Measurements from ENCODE around the gene CRHR2.
A peak's percentile ranks its signal among the peaks of the same experiment; 100 is the strongest.

CRHR2 gene

DNA sequence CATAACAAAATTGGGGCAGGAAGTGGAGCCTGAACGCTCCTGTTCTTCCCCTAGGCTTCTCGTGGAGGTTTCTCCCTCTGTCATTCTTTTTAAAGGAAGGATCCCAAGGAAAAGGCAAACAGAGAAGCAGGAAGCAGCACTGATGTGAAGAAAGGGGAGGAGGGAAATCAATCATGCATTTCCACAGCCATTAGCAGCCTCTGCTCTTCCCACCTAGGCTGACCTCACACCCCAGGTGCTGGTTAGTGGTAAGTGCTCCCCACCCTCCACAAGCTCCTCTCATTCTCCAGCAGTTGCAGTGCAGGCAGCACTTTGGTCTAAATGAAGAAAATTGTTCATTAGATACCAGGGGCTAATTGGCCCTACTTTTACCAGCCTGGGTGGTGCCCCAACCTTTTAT is 2.6 kb downstream of the CRHR2 start:
- no peak for TF ChIP-seq SUZ12 (IDR thresholded peaks at IDR 0.05; ENCODE audit: extremely low read depth, insufficient read depth, insufficient read length)
- no peak for TF ChIP-seq YY1 (IDR thresholded peaks at IDR 0.05; ENCODE audit: insufficient read depth, insufficient read length)
- TF ChIP-seq ZNF274 (IDR thresholded peaks at IDR 0.05; ENCODE audit: low read depth, low read length): no peak
- Histone ChIP-seq H3K9ac (ENCODE audit: insufficient read length, low read depth) (no peak overlapping the region), H3K4me3 (ENCODE audit: insufficient read length, low read depth) (no peak overlapping the region), H3K4me1 (ENCODE audit: insufficient read depth, insufficient read length) (peaks cover 18% of the 10 kb centered on the region), H3K27me3 (ENCODE audit: insufficient read depth, insufficient read length) (peaks cover 46% of the 10 kb centered on the region), H3K36me3 (ENCODE audit: insufficient read depth, insufficient read length, low read length) (no peaks in the 10 kb centered on the region), H3K9me3 (ENCODE audit: insufficient read depth, low read length) (no peaks in the 10 kb centered on the region)
- DNase-seq (ENCODE audit: low read depth, low spot score): no peak

DNA sequence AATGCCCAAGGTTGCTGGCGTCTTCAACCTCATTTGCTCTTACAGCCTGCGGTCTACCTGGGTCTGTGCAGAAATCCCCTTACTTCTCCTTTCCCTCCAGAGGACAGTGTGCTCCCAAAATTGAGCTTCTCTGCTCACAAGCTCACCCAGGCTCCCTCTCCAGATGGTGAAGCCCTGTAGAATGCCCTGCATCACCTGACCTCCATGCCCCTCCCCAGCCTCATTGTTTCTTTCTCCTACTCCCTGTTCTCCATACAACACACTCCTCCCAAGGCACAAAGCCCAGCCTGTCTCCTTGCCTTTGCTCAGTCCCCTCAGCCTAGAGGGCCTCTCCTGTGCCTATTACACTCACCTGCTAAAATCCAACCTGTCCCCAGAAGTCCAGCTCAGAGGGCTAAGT is 3.5 kb downstream of the CRHR2 start:
- Histone ChIP-seq H3K27me3 (ENCODE audit: insufficient read depth, insufficient read length) (peaks cover 48% of the 10 kb centered on the region), H3K9ac (ENCODE audit: insufficient read length, low read depth) (no peak overlapping the region)
- no peak for DNase-seq (ENCODE audit: low read depth, low spot score)

DNA sequence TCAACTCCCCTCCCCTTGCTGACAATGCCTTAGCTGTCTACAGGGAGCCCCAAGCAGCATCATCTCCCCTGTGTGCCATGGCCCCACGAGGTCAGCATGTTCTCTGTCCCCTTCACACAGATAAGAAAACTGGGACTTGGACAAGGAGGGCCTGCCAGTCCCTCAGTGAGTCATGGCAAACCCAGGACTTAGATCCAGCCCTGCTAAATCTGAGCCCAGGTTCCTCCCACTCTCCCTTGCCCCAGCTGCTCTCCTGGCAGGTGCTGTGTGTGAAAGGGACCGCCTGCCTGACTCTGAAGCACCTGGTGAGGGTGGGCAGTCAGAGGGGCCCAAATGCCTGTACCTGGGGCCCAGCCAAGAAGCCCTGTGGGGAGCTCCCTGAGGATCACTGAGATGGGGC is 7.4 kb downstream of the CRHR2 start:
- peaks cover 14% of the 10 kb centered on the region for H3K27me3 ChIP-seq (ENCODE audit: insufficient read depth, insufficient read length)
- no peak for TF ChIP-seq YY1 (IDR thresholded peaks at IDR 0.05; ENCODE audit: insufficient read depth, insufficient read length)
- TF ChIP-seq ZNF274 (IDR thresholded peaks at IDR 0.05; ENCODE audit: low read depth, low read length): no peak
- TF ChIP-seq SUZ12 (IDR thresholded peaks at IDR 0.05; ENCODE audit: extremely low read depth, insufficient read depth, insufficient read length): no peak

More for the DNA sequence above, 3.5 kb downstream of the CRHR2 start:
- no peaks in the 10 kb centered on the region for H3K36me3 ChIP-seq (ENCODE audit: insufficient read depth, insufficient read length, low read length)
- no peak overlapping the region for H3K4me3 ChIP-seq (ENCODE audit: insufficient read length, low read depth)
- H3K4me1 ChIP-seq (ENCODE audit: insufficient read depth, insufficient read length): peaks cover 11% of the 10 kb centered on the region
- no peaks in the 10 kb centered on the region for H3K9me3 ChIP-seq (ENCODE audit: insufficient read depth, low read length)
- TF ChIP-seq SUZ12 (IDR thresholded peaks at IDR 0.05; ENCODE audit: extremely low read depth, insufficient read depth, insufficient read length) (no peak), ZNF274 (IDR thresholded peaks at IDR 0.05; ENCODE audit: low read depth, low read length) (no peak), YY1 (IDR thresholded peaks at IDR 0.05; ENCODE audit: insufficient read depth, insufficient read length) (no peak)

DNA sequence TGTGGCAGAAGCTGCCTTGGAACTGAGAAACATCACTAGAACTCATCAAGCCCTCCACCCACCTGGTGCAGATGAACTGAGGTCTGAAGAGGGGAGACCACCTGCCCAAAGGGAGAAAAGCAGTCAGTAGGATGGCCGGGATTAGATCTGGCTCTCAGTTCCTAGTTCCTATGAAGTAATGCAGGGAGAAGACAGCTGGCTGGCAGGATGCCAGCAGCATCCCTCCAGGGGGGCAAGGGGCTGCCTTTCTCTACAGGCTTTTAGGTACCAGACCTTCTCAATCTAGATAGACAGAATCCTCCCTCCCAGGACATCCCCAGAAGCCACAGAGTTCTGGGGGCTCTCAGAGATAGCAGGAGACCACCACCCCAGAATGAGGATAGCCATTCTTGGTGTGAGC is 7.8 kb downstream of the CRHR2 start:
- TF ChIP-seq YY1 (IDR thresholded peaks at IDR 0.05; ENCODE audit: insufficient read depth, insufficient read length) (no peak), SUZ12 (IDR thresholded peaks at IDR 0.05; ENCODE audit: extremely low read depth, insufficient read depth, insufficient read length) (no peak), ZNF274 (IDR thresholded peaks at IDR 0.05; ENCODE audit: low read depth, low read length) (no peak)
- DNase-seq (ENCODE audit: low read depth, low spot score): no peak
- H3K9me3 ChIP-seq (ENCODE audit: insufficient read depth, low read length): no peaks in the 10 kb centered on the region
- no peaks in the 10 kb centered on the region for H3K36me3 ChIP-seq (ENCODE audit: insufficient read depth, insufficient read length, low read length)
- no peak overlapping the region for H3K9ac ChIP-seq (ENCODE audit: insufficient read length, low read depth)
- no peaks in the 10 kb centered on the region for H3K4me1 ChIP-seq (ENCODE audit: insufficient read depth, insufficient read length)
- peaks cover 10% of the 10 kb centered on the region for H3K27me3 ChIP-seq (ENCODE audit: insufficient read depth, insufficient read length)
- no peak overlapping the region for H3K4me3 ChIP-seq (ENCODE audit: insufficient read length, low read depth)

More for the DNA sequence above, 7.4 kb downstream of the CRHR2 start:
- Histone ChIP-seq H3K9ac (ENCODE audit: insufficient read length, low read depth) (no peak overlapping the region), H3K9me3 (ENCODE audit: insufficient read depth, low read length) (no peaks in the 10 kb centered on the region), H3K4me1 (ENCODE audit: insufficient read depth, insufficient read length) (no peaks in the 10 kb centered on the region), H3K36me3 (ENCODE audit: insufficient read depth, insufficient read length, low read length) (no peaks in the 10 kb centered on the region), H3K4me3 (ENCODE audit: insufficient read length, low read depth) (no peak overlapping the region)
- DNase-seq (ENCODE audit: low read depth, low spot score): no peak

DNA sequence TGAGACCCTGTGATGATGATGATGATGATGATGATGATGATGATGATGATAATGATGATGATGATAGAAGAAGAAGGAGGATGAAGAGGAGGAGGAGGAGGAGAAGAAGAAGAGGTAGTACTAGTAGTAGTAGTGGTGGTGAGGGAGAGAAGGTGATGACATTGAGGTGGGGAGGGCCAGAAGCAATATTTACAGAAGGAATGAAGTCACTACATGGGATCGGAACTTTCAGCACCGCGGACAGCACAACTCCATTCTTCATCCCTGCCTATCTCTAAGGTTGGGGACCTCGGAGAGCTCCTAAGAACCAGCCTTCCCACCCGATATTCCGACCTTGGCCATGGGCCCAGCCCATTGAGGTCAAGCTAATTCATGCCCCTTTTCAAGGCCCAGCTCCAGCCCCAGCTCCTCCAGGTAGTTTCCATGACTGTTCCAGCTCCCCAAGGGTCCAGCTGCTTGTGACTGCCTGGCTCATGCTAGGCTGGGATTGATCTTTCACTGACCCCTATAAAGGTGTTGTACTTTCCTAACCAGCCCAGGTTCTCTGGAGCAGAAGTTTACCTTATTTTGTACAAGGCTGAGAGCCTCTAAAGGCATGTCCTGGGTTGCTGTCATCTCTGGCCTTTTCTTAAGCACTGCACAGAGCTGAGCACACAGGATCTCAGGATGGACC is 10.3 kb downstream of the CRHR2 start:
- no peak overlapping the region for H3K9ac ChIP-seq (ENCODE audit: insufficient read length, low read depth)
- H3K4me1 ChIP-seq (ENCODE audit: insufficient read depth, insufficient read length): no peaks in the 10 kb centered on the region
- no peak overlapping the region for H3K4me3 ChIP-seq (ENCODE audit: insufficient read length, low read depth)
- DNase-seq (ENCODE audit: low read depth, low spot score): peak; percentile 83
- no peaks in the 10 kb centered on the region for H3K9me3 ChIP-seq (ENCODE audit: insufficient read depth, low read length)
- H3K27me3 ChIP-seq (ENCODE audit: insufficient read depth, insufficient read length): peaks cover 8% of the 10 kb centered on the region
- no peak for TF ChIP-seq SUZ12 (IDR thresholded peaks at IDR 0.05; ENCODE audit: extremely low read depth, insufficient read depth, insufficient read length)
- no peak for TF ChIP-seq ZNF274 (IDR thresholded peaks at IDR 0.05; ENCODE audit: low read depth, low read length)
- TF ChIP-seq YY1 (IDR thresholded peaks at IDR 0.05; ENCODE audit: insufficient read depth, insufficient read length): no peak
- H3K36me3 ChIP-seq (ENCODE audit: insufficient read depth, insufficient read length, low read length): no peaks in the 10 kb centered on the region

DNA sequence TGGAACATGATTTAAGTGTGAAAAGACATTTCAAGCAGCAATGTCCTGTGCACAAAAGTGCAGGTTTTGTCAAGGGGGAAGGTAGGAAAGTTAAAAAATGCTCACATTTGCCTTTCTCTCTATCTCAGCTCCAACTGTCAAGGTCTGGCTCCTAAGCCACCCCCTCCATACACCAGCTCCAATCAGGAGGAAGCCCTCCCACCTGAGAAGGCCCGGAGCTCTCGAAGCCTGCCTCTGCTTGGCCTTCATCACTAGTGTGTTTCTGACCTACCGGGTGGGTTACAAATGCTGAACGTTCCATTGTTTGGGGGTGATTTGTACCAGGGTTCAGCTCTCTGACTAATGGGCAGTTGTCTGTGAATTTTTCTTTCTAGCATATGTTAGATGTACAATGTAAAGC is 14.2 kb downstream of the CRHR2 start:
- Histone ChIP-seq H3K4me1 (ENCODE audit: insufficient read depth, insufficient read length) (no peaks in the 10 kb centered on the region), H3K4me3 (ENCODE audit: insufficient read length, low read depth) (no peak overlapping the region), H3K9me3 (ENCODE audit: insufficient read depth, low read length) (no peaks in the 10 kb centered on the region), H3K9ac (ENCODE audit: insufficient read length, low read depth) (no peak overlapping the region), H3K27me3 (ENCODE audit: insufficient read depth, insufficient read length) (no peaks in the 10 kb centered on the region), H3K36me3 (ENCODE audit: insufficient read depth, insufficient read length, low read length) (no peaks in the 10 kb centered on the region)
- no peak for DNase-seq (ENCODE audit: low read depth, low spot score)
- TF ChIP-seq SUZ12 (IDR thresholded peaks at IDR 0.05; ENCODE audit: extremely low read depth, insufficient read depth, insufficient read length) (no peak), ZNF274 (IDR thresholded peaks at IDR 0.05; ENCODE audit: low read depth, low read length) (no peak), YY1 (IDR thresholded peaks at IDR 0.05; ENCODE audit: insufficient read depth, insufficient read length) (no peak)

DNA sequence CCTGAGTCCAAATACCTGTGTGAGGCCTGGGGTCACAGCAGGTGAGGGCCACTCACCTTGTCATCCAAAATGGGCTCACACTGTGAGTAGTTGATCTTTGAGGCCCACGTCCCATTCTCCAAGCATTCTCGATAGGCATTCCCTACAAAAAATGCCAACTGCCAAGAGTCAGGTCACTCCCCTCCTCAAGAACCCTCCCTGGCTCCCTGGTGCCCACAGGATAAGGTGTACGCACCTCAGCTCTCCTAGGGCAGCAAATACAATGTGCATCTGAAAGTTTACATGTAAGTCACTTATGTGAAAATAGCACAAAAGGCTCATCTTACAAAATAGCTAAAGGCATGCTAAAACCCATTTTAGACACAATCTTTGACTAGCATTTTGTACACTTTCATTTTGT is 15.1 kb downstream of the CRHR2 start:
- no peak overlapping the region for H3K4me3 ChIP-seq (ENCODE audit: insufficient read length, low read depth)
- no peaks in the 10 kb centered on the region for H3K9me3 ChIP-seq (ENCODE audit: insufficient read depth, low read length)
- no peaks in the 10 kb centered on the region for H3K27me3 ChIP-seq (ENCODE audit: insufficient read depth, insufficient read length)
- no peaks in the 10 kb centered on the region for H3K36me3 ChIP-seq (ENCODE audit: insufficient read depth, insufficient read length, low read length)
- H3K9ac ChIP-seq (ENCODE audit: insufficient read length, low read depth): no peak overlapping the region
- H3K4me1 ChIP-seq (ENCODE audit: insufficient read depth, insufficient read length): no peaks in the 10 kb centered on the region
- no peak for DNase-seq (ENCODE audit: low read depth, low spot score)
- TF ChIP-seq YY1 (IDR thresholded peaks at IDR 0.05; ENCODE audit: insufficient read depth, insufficient read length): no peak
- no peak for TF ChIP-seq SUZ12 (IDR thresholded peaks at IDR 0.05; ENCODE audit: extremely low read depth, insufficient read depth, insufficient read length)
- TF ChIP-seq ZNF274 (IDR thresholded peaks at IDR 0.05; ENCODE audit: low read depth, low read length): no peak
